Mucosa of descending colon (tissue), 3 donors: ENCODE results near the gene RCBTB1. TPM values are rescaled to one million over a fixed set of nuclear protein-coding genes. Genes with fewer than 3 reads are reported as not detected.
"Not testable (repeated sequence)": the region's sequence is repeated elsewhere in the genome, so short reads cannot be mapped to it uniquely, and the experiment has no call there.

Experiments used
- ATAC-seq: fragments of 200-7000 bp; cut with Tn5 transposase; one replicate; pipeline ENCODE4 v1.9.1; 2020; ENCODE audit warnings: mild to moderate bottlenecking, moderate library complexity
- DNase-seq, 3 donors: peaks; one replicate each; pipeline ENCODE4 v3.0.0-alpha.2; 2020
- H3K36me3 ChIP-seq: fragments of 200-600 bp; one replicate; pipeline ENCODE4 v1.8.0; 2021; ENCODE audit warnings: low read depth, mild to moderate bottlenecking
- H3K4me1 ChIP-seq: fragments of 200-600 bp; one replicate; pipeline ENCODE4 v1.8.0; 2021; ENCODE audit warnings: low read depth, mild to moderate bottlenecking
- H3K4me3 ChIP-seq: fragments of 200-600 bp; one replicate; pipeline ENCODE4 v1.8.0; 2021; ENCODE audit warnings: mild to moderate bottlenecking
- H3K9me3 ChIP-seq: fragments of 200-600 bp; one replicate; pipeline ENCODE4 v1.8.0; 2021; ENCODE audit warnings: mild to moderate bottlenecking
- CTCF ChIP-seq: fragments of 200-600 bp; IDR thresholded peaks from one replicate; pipeline ENCODE4 v1.8.0; 2022; ENCODE audit warnings: antibody characterized with exemption, mild to moderate bottlenecking
- intact Hi-C, 2 donors: fragments of 100-400 bp; cut with DNase I in 1 of 2; cut with micrococcal nuclease in 1 of 2; formaldehyde crosslinking; loops; one replicate each; pipeline versions ENCODE4 v1.11.0 to v1.11.1; 2022; cut with DNase I, micrococcal nuclease
- total RNA-seq, 3 donors: library from RNA; stranded (reverse); fragmentation: NEBNext Ultra II Directional in 2 of 3; extraction: Animal tissue kit (Norgen Biotek cat#: 25700) in 2 of 3; gene quantifications; one replicate each; pipeline versions ENCODE4 v1.2.1 to v1.2.4, GENCODE V29; 2021 to 2023
- donor health status: DM: no; HTN: no; CAD: no; lungs with moderate emphysema.
- donor health status: DM: no; HTN: no; CAD: no.
- donor health status: DM: no; HTN: yes; CAD: no.

RCBTB1 gene
- total RNA-seq, 3 donors from 2014 or later = 5.3 to 11.7 (median 6.7) TPM

- no peaks in the 10 kb centered on the region for H3K36me3 ChIP-seq
- H3K9me3 ChIP-seq = no peaks in the 10 kb centered on the region
- no peak overlapping the region for H3K4me3 ChIP-seq
- DNase-seq = peak in 1 of 3 donors; percentile 59
- no peak for TF ChIP-seq CTCF
- intact Hi-C loops = no loop called here
- ATAC-seq = peak; percentile 70
- H3K4me1 ChIP-seq = no peaks in the 10 kb centered on the region
Measured at GRCh38 chr13:49620170-49620621, 34.8 kb upstream of the RCBTB1 start.

- no peaks in the 10 kb centered on the region for H3K36me3 ChIP-seq
- H3K4me3 ChIP-seq = no peak overlapping the region
- intact Hi-C loops = loop anchor here in 1 of 2 donors (10.0 kb wide), 1 partner anchor 312 kb away; no protein-coding TSS in a partner anchor
- H3K4me1 ChIP-seq = no peaks in the 10 kb centered on the region
- ATAC-seq = no peak
- DNase-seq = no peak
- TF ChIP-seq CTCF = no peak
- no peaks in the 10 kb centered on the region for H3K9me3 ChIP-seq
Measured at GRCh38 chr13:49616676-49617065, 31.3 kb upstream of the RCBTB1 start.

- DNase-seq (no peak), ATAC-seq (no peak)
- Histone ChIP-seq H3K4me3 (no peak overlapping the region), H3K4me1 (no peaks in the 10 kb centered on the region), H3K36me3 (no peaks in the 10 kb centered on the region), H3K9me3 (no peaks in the 10 kb centered on the region)
- TF ChIP-seq CTCF = no peak
- intact Hi-C loops = loop anchor here in 1 of 2 donors (10.0 kb wide), 1 partner anchor 311 kb away; no protein-coding TSS in a partner anchor
Measured at GRCh38 chr13:49615836-49616675, 30.7 kb upstream of the RCBTB1 start.

GRCh38 chr13:49612042-49612441 lies 26.7 kb upstream of the RCBTB1 start:
- DNase-seq, H3K4me1 ChIP-seq, H3K4me3 ChIP-seq, H3K36me3 ChIP-seq, ATAC-seq, H3K9me3 ChIP-seq: not testable (repeated sequence)
- intact Hi-C loops = loop anchor here in 1 of 2 donors (10.0 kb wide), 1 partner anchor 307 kb away; no protein-coding TSS in a partner anchor

- no peak for ATAC-seq
Measured at GRCh38 chr13:49610176-49610575, 24.8 kb upstream of the RCBTB1 start.

More at GRCh38 chr13:49610176-49610575, 24.8 kb upstream of the RCBTB1 start:
- no peak for DNase-seq
- intact Hi-C loops = loop anchor here in 1 of 2 donors (10.0 kb wide), 1 partner anchor 305 kb away; no protein-coding TSS in a partner anchor
- Histone ChIP-seq H3K36me3 (no peaks in the 10 kb centered on the region), H3K4me1 (no peaks in the 10 kb centered on the region), H3K9me3 (no peaks in the 10 kb centered on the region), H3K4me3 (no peak overlapping the region)
- TF ChIP-seq CTCF = no peak
